Breast epithelium (tissue), 3 donors: ENCODE data around the gene PLOD1.

ENCODE experiments used
- POLR2A ChIP-seq: fragments of 450-650 bp; IDR thresholded peaks from one replicate; pipeline ENCODE4 v1.6.1; 2016; ENCODE audit warnings: antibody characterized with exemption, mild to moderate bottlenecking, moderate library complexity
- POLR2AphosphoS5 ChIP-seq, 3 donors: sonication (generic); formaldehyde crosslinking; IDR thresholded peaks; one replicate each; pipeline ENCODE4 v1.6.1; 2017; ENCODE audit warnings: antibody characterized with exemption in 3 of 3
- TF ChIP-seq, protein P1 (sequence below), 3 donors: fragments of 450-650 bp; IDR thresholded peaks; one replicate each; pipeline ENCODE4 v1.5.1; 2016 to 2017; ENCODE audit warnings: antibody characterized with exemption in 3 of 3, mild to moderate bottlenecking in 3 of 3, moderate library complexity in 3 of 3

DNA sequence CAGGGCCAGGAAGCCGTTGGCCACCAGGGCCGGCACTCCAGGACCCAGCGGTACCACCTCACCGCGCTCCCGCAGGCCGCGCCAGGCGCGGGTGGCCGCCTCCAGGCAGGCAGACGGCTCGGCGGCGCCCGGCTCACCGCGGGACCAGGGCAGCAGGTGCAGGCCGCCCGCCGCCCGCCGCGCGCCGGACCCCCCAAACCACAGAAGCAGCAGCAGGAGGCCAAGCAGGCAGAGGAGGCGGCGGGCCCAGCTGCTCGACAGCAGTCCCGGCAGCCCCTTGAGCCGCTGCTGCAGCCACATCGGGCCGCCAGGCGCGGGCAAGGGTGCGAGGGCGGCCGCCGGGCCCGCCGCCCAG lies 8.6 kb upstream of the PLOD1 start:
- TF ChIP-seq POLR2A (no peak), POLR2AphosphoS5 (IDR thresholded peaks at IDR 0.05) (no peak)
- TF ChIP-seq, protein P1, sequence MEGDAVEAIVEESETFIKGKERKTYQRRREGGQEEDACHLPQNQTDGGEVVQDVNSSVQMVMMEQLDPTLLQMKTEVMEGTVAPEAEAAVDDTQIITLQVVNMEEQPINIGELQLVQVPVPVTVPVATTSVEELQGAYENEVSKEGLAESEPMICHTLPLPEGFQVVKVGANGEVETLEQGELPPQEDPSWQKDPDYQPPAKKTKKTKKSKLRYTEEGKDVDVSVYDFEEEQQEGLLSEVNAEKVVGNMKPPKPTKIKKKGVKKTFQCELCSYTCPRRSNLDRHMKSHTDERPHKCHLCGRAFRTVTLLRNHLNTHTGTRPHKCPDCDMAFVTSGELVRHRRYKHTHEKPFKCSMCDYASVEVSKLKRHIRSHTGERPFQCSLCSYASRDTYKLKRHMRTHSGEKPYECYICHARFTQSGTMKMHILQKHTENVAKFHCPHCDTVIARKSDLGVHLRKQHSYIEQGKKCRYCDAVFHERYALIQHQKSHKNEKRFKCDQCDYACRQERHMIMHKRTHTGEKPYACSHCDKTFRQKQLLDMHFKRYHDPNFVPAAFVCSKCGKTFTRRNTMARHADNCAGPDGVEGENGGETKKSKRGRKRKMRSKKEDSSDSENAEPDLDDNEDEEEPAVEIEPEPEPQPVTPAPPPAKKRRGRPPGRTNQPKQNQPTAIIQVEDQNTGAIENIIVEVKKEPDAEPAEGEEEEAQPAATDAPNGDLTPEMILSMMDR (IDR thresholded peaks at IDR 0.05): no peak
